SIG-M5 treated with dmso at 0.1 percent for 504 hours (cell line): ENCODE measurements around the gene DHX9.
A peak's percentile ranks its signal among the peaks of the same experiment; 100 is the strongest.

Source experiments
- DNase-seq: peaks from one replicate; lab custom pipeline; 2025; ENCODE audit not compliant: unreplicated experiment; lab: John Stamatoyannopoulos, UW

DHX9 gene

GRCh38 chr1:182835806-182836205 is 3.3 kb upstream of the DHX9 start:
- no peak for DNase-seq

GRCh38 chr1:182841368-182841988 is 2.3 kb downstream of the DHX9 start:
- DNase-seq: peak; percentile 46

GRCh38 chr1:182842265-182842664 is 3.1 kb downstream of the DHX9 start:
- DNase-seq: no peak

- DNase-seq: no peak
These were observed 6.2 kb downstream of the DHX9 start for GRCh38 chr1:182845379-182845778.

- no peak for DNase-seq
These were observed 6.7 kb downstream of the DHX9 start for GRCh38 chr1:182845894-182846293.

GRCh38 chr1:182847105-182847504 is 8.0 kb downstream of the DHX9 start:
- DNase-seq: no peak

GRCh38 chr1:182848736-182849135 is 9.6 kb downstream of the DHX9 start:
- DNase-seq: no peak

- DNase-seq: no peak
These were observed 11.2 kb downstream of the DHX9 start for GRCh38 chr1:182850319-182850718.

GRCh38 chr1:182851825-182852224 is 12.7 kb downstream of the DHX9 start:
- DNase-seq: no peak

GRCh38 chr1:182855911-182856310 is 16.8 kb downstream of the DHX9 start:
- DNase-seq: no peak

GRCh38 chr1:182857212-182857611 is 18.1 kb downstream of the DHX9 start:
- no peak for DNase-seq

- no peak for DNase-seq
These were observed 21.5 kb downstream of the DHX9 start for GRCh38 chr1:182860658-182861057.

GRCh38 chr1:182861994-182862393 is 22.8 kb downstream of the DHX9 start:
- no peak for DNase-seq

GRCh38 chr1:182862827-182863226 is 23.7 kb downstream of the DHX9 start:
- no peak for DNase-seq

- no peak for DNase-seq
These were observed 24.8 kb downstream of the DHX9 start for GRCh38 chr1:182863940-182864339.

- no peak for DNase-seq
These were observed 28.7 kb downstream of the DHX9 start for GRCh38 chr1:182867861-182868260.

- DNase-seq: no peak
These were observed 30.1 kb downstream of the DHX9 start for GRCh38 chr1:182869241-182869666.

GRCh38 chr1:182872881-182873280 is 33.7 kb downstream of the DHX9 start:
- DNase-seq: no peak

- DNase-seq: no peak
These were observed 36.7 kb downstream of the DHX9 start for GRCh38 chr1:182875889-182876288.

- DNase-seq: no peak
These were observed 38.2 kb downstream of the DHX9 start for GRCh38 chr1:182877331-182877730.

- no peak for DNase-seq
These were observed 38.7 kb downstream of the DHX9 start for GRCh38 chr1:182877842-182878241.

- DNase-seq: peak; percentile 11
These were observed 45.7 kb downstream of the DHX9 start for GRCh38 chr1:182884872-182885271.

GRCh38 chr1:182885591-182885990 is 46.4 kb downstream of the DHX9 start:
- DNase-seq: no peak
